H9 (cell line): ENCODE data around the gene SWI5. TPM values are rescaled to one million over a fixed set of nuclear protein-coding genes. Genes with fewer than 3 reads are reported as not detected.

ENCODE experiments used
- DNase-seq: peaks from one replicate; pipeline ENCODE4 v3.0.0-alpha.2; 2017
- H2AFZ ChIP-seq: one replicate; pipeline ENCODE4 v1.6.1; 2013; ENCODE audit warnings: mild to moderate bottlenecking, low read length, control low read depth, moderate library complexity
- H2AK5ac ChIP-seq: 2 replicates; pipeline ENCODE4 v1.6.1; 2013; ENCODE audit warnings: low read length, control low read depth, mixed read lengths; ENCODE audit not compliant: insufficient read length
- H2BK120ac ChIP-seq: one replicate; pipeline ENCODE4 v1.6.1; 2013; ENCODE audit warnings: low read depth, mild to moderate bottlenecking, low read length, control low read depth, inconsistent platforms; ENCODE audit not compliant: poor library complexity, severe bottlenecking
- H2BK12ac ChIP-seq: 2 replicates; pipeline ENCODE4 v1.6.1; 2013; ENCODE audit warnings: low read length, control low read depth, mixed read lengths, low read depth; ENCODE audit not compliant: insufficient read length
- H2BK15ac ChIP-seq: 2 replicates; pipeline ENCODE4 v1.6.1; 2013; ENCODE audit warnings: low read depth, low read length, control low read depth
- H2BK20ac ChIP-seq: one replicate; pipeline ENCODE4 v1.6.1; 2013; ENCODE audit warnings: low read depth, mild to moderate bottlenecking, low read length, control low read depth, inconsistent platforms; ENCODE audit not compliant: poor library complexity, severe bottlenecking
- H2BK5ac ChIP-seq: 2 replicates; pipeline ENCODE4 v1.6.1; 2013; ENCODE audit warnings: low read length, control low read depth, mixed read lengths; ENCODE audit not compliant: insufficient read length
- H3K14ac ChIP-seq: 2 replicates; pipeline ENCODE4 v1.6.1; 2013; ENCODE audit warnings: low read length, control low read depth; ENCODE audit not compliant: insufficient read depth
- H3K18ac ChIP-seq: 2 replicates; pipeline ENCODE4 v1.6.1; 2013; ENCODE audit warnings: low read depth, mild to moderate bottlenecking, mixed read lengths, low read length, control low read depth; ENCODE audit not compliant: insufficient read length
- H3K23ac ChIP-seq: 2 replicates; pipeline ENCODE4 v1.6.1; 2013; ENCODE audit warnings: low read length, control low read depth, mixed read lengths, low read depth; ENCODE audit not compliant: insufficient read length
- H3K23me2 ChIP-seq: 2 replicates; pipeline ENCODE4 v1.6.1; 2013; ENCODE audit warnings: low read depth, mild to moderate bottlenecking, mixed read lengths, low read length, control low read depth; ENCODE audit not compliant: insufficient read length, poor library complexity, severe bottlenecking
- H3K27ac ChIP-seq: 2 replicates; pipeline ENCODE4 v1.5.1; 2013; ENCODE audit warnings: low read length, control low read depth, mixed read lengths, low read depth; ENCODE audit not compliant: insufficient read length
- H3K27me3 ChIP-seq: 2 replicates; pipeline ENCODE4 v1.6.1; 2013; ENCODE audit warnings: low read length, control low read depth, inconsistent platforms; ENCODE audit not compliant: insufficient read depth
- H3K4ac ChIP-seq: 2 replicates; pipeline ENCODE4 v1.6.1; 2013; ENCODE audit warnings: low read depth, mild to moderate bottlenecking, control low read depth, inconsistent platforms, low read length, moderate library complexity
- H3K4me1 ChIP-seq: 2 replicates; pipeline ENCODE4 v1.6.1; 2013; ENCODE audit warnings: low read length, control low read depth, inconsistent platforms; ENCODE audit not compliant: insufficient read depth
- H3K4me2 ChIP-seq: 2 replicates; pipeline ENCODE4 v1.6.1; 2013; ENCODE audit warnings: low read length, control low read depth, mixed read lengths; ENCODE audit not compliant: insufficient read length, insufficient read depth
- H3K56ac ChIP-seq: 2 replicates; pipeline ENCODE4 v1.6.1; 2013; ENCODE audit warnings: low read depth, mild to moderate bottlenecking, mixed read lengths, low read length, control low read depth; ENCODE audit not compliant: insufficient read length
- H3K79me1 ChIP-seq: 2 replicates; pipeline ENCODE4 v1.6.1; 2013; ENCODE audit warnings: low read depth, mild to moderate bottlenecking, moderate library complexity, low read length, control low read depth, inconsistent platforms; ENCODE audit not compliant: insufficient read depth, poor library complexity, severe bottlenecking
- H3K79me2 ChIP-seq: 2 replicates; pipeline ENCODE4 v1.6.1; 2013; ENCODE audit warnings: low read length, control low read depth, inconsistent platforms; ENCODE audit not compliant: insufficient read depth
- H3K9ac ChIP-seq: 2 replicates; pipeline ENCODE4 v1.6.1; 2013; ENCODE audit warnings: low read length, control low read depth, mixed read lengths; ENCODE audit not compliant: insufficient read length; ENCODE audit errors: extremely low read depth
- H3K9me3 ChIP-seq: one replicate; pipeline ENCODE4 v1.6.1; 2013; ENCODE audit warnings: low read depth, low read length, inconsistent platforms; ENCODE audit not compliant: control insufficient read depth
- H3T11ph ChIP-seq: one replicate; pipeline ENCODE4 v1.6.1; 2013; ENCODE audit warnings: mild to moderate bottlenecking, low read length, control low read depth, inconsistent platforms
- H4K20me1 ChIP-seq: one replicate; pipeline ENCODE4 v1.6.1; 2013; ENCODE audit not compliant: control insufficient read depth, insufficient read length, insufficient read depth
- H4K5ac ChIP-seq: 2 replicates; pipeline ENCODE4 v1.6.1; 2013; ENCODE audit warnings: low read depth, mild to moderate bottlenecking, mixed read lengths, low read length, control low read depth; ENCODE audit not compliant: insufficient read length
- H4K8ac ChIP-seq: replicated peaks from 2 replicates; pipeline ENCODE4 v1.6.1; 2013; ENCODE audit warnings: low read length, control low read depth, mixed read lengths, low read depth; ENCODE audit not compliant: insufficient read length
- H4K91ac ChIP-seq: 2 replicates; pipeline ENCODE4 v1.6.1; 2013; ENCODE audit warnings: low read depth, mild to moderate bottlenecking, moderate library complexity, mixed read lengths, low read length, control low read depth; ENCODE audit not compliant: insufficient read length
- H3K27ac Mint-ChIP-seq, 3 experiments: 2 replicates in 2 of 3; 3 replicates in 1 of 3; pipeline ENCODE4 v1.8.0; 2020 to 2021; ENCODE audit warnings: mixed read lengths in 3 of 3, mild to moderate bottlenecking in 1 of 3, moderate library complexity in 1 of 3
- H3K27me3 Mint-ChIP-seq: 2 replicates; pipeline ENCODE4 v1.8.0; 2021; ENCODE audit warnings: low read depth, mild to moderate bottlenecking, moderate library complexity, mixed read lengths
- H3K36me3 Mint-ChIP-seq, 3 experiments: 2 replicates in 2 of 3; 3 replicates in 1 of 3; pipeline ENCODE4 v1.8.0; 2020 to 2021; ENCODE audit warnings: low read depth in 3 of 3, mixed read lengths in 3 of 3; ENCODE audit not compliant: insufficient read depth in 1 of 3
- H3K4me1 Mint-ChIP-seq, 2 experiments: 2 replicates each; pipeline ENCODE4 v1.8.0; 2020; ENCODE audit warnings: mixed read lengths in 2 of 2
- H3K4me3 Mint-ChIP-seq, 2 experiments: 2 replicates in 1 of 2; 3 replicates in 1 of 2; pipeline ENCODE4 v1.8.0; 2020 to 2021; ENCODE audit warnings: mild to moderate bottlenecking in 2 of 2, mixed read lengths in 2 of 2, moderate library complexity in 1 of 2
- H3K9me3 Mint-ChIP-seq, 2 experiments: 2 replicates in 1 of 2; 3 replicates in 1 of 2; pipeline ENCODE4 v1.8.0; 2020; ENCODE audit warnings: mild to moderate bottlenecking in 2 of 2, mixed read lengths in 2 of 2, moderate library complexity in 1 of 2
- CTCF ChIP-seq: fragments of 200-600 bp; sonication (generic); conservative IDR thresholded peaks from 3 replicates; pipeline ENCODE4 v1.8.0; 2021; ENCODE audit warnings: antibody characterized with exemption, mild to moderate bottlenecking
- WGBS: extraction: QIAGEN DNeasy Blood & Tissue Kit; methylation state at CpG from one replicate; pipeline ENCODE4 v1.1.7; 2013; ENCODE audit warnings: missing lambda C conversion rate, low lambda C conversion rate, mixed read lengths; ENCODE audit not compliant: insufficient read length; ENCODE audit errors: extremely low coverage; 5-methylcytosine and 5-hydroxymethylcytosine counted together
- total RNA-seq: library from RNA; stranded (reverse); gene quantifications from 2 replicates; pipeline ENCODE4 v1.2.1, GENCODE V29; 2021

Gene SWI5
- total RNA-seq, 1 experiment from 2014 or later = 25.6 TPM

DNA sequence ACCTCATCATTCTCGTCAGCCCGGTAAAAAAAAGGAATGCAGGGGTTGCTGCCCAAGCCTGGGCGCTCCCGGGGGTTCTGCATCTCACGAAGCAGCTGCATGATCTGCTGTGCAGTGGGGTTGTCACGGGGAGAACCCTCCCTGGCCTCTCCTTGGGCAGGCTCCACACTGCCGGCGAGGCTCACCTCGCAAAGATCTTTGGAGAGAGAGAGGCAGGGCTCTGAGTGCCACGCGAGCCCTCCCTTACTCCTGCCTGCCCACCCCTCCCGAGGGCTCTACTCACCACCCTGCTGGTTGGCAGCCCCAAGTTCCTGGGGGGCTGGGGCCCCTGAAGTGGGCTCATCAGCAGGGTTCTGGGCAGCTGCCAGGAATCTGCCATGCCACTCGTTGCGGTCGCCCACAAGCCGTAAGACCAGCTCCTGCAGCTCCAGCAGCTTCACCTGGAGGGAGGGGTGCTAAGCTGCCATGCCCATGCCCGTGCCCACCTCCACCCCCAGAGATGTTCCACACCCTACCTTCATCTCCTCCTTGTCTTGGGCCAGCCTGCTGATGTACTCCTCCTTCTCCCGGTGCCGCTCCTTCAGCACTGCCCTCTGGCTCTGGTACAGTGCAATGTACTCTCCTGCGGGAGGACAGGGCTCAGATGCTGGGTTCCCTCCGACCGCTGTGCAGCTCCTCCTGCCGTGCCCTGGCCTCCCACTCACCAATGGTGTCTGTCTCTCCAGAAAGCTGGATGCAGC lies 18.8 kb upstream of the SWI5 start:
- Histone ChIP-seq H3K23ac (no peak overlapping the region), H4K91ac (no peak overlapping the region), H3K14ac (no peak overlapping the region), H3K23me2 (no peaks in the 10 kb centered on the region), H2BK120ac (no peak overlapping the region), H2BK20ac (no peak overlapping the region), H3K18ac (no peak overlapping the region), H3K56ac (no peak overlapping the region), H3K27ac (no peak overlapping the region), H3K79me1 (no peaks in the 10 kb centered on the region), H4K20me1 (no peaks in the 10 kb centered on the region), H3K79me2 (no peaks in the 10 kb centered on the region), H2AFZ (no peak overlapping the region), H3T11ph (no peak overlapping the region), H3K9ac (no peak overlapping the region), H4K8ac (no peak overlapping the region), H3K4ac (no peak overlapping the region), H3K4me2 (no peak overlapping the region), H3K9me3 (no peaks in the 10 kb centered on the region), H4K5ac (no peak overlapping the region), H3K27me3 (no peaks in the 10 kb centered on the region), H2BK12ac (no peak overlapping the region), H2BK15ac (no peak overlapping the region), H3K4me1 (no peaks in the 10 kb centered on the region), H2BK5ac (no peak overlapping the region), H2AK5ac (no peak overlapping the region)
- Mint-ChIP-seq H3K27me3 (no peaks in the 10 kb centered on the region; the same call in 1 of the 2 replicates), H3K36me3 (peaks cover 21 to 56% (median 42%) of the 10 kb centered on the region in 3 experiments), H3K4me3 (no peak overlapping the region), H3K27ac (peak overlapping the region in 1 of 3 experiments; percentile 23; a peak in 2 of 7 replicates), H3K4me1 (peaks cover 2 to 21% of the 10 kb centered on the region in 2 experiments), H3K9me3 (no peaks in the 10 kb centered on the region)
- DNase-seq = no peak
- TF ChIP-seq CTCF = no peak
- no CpG with 5 or more reads among the region's 23 CpGs for WGBS
